IMR-90 (cell line): ENCODE results near the gene CDK5. TPM values are rescaled to one million over a fixed set of nuclear protein-coding genes. Genes with fewer than 3 reads are reported as not detected.
A peak's percentile ranks its signal among the peaks of the same experiment; 100 is the strongest.

Source experiments
- ATAC-seq: fragments of 200-7000 bp; cut with Tn5 transposase; 2 replicates; pipeline ENCODE4 v1.9.1; 2020; ENCODE audit warnings: low read depth, mild to moderate bottlenecking, moderate library complexity
- BruUV-seq: library from RNA; stranded (reverse); fragments of 400-500 nt; replicated peaks from 2 replicates; lab custom pipeline; 2021; lab: Mats Ljungman, UMichigan
- CTCF ChIA-PET: fragments of 300-600 bp; formaldehyde crosslinking; extraction: SDS; loops from one replicate; lab custom pipeline; 2021; ENCODE audit warnings: antibody characterized with exemption; lab: Yijun Ruan, JAX
- POLR2A ChIA-PET: fragments of 300-600 bp; sonication (Branson Sonifier 250); formaldehyde crosslinking; loops from one replicate; lab custom pipeline; 2022; ENCODE audit warnings: antibody characterized with exemption; ENCODE audit not compliant: unreplicated experiment; lab: Charles Lee
- DNase-seq: peaks from one replicate; pipeline ENCODE4 v3.0.0; 2013
- H2AFZ ChIP-seq: replicated peaks from 2 replicates; pipeline ENCODE3; 2013; ENCODE audit warnings: low read length, mild to moderate bottlenecking; ENCODE audit not compliant: poor library complexity
- H2AK5ac ChIP-seq: 2 replicates; pipeline ENCODE4 v1.6.1; 2013; ENCODE audit warnings: low read depth, low read length, inconsistent platforms
- H2AK9ac ChIP-seq: replicated peaks from 2 replicates; pipeline ENCODE3; 2013; ENCODE audit warnings: mild to moderate bottlenecking, low read depth, low read length, moderate library complexity; ENCODE audit not compliant: poor library complexity
- H2BK120ac ChIP-seq: 2 replicates; pipeline ENCODE4 v1.6.1; 2013; ENCODE audit warnings: low read depth, low read length, inconsistent platforms
- H2BK15ac ChIP-seq: 3 replicates; pipeline ENCODE4 v1.6.1; 2013; ENCODE audit warnings: low read depth, low read length, inconsistent platforms
- H2BK20ac ChIP-seq: 2 replicates; pipeline ENCODE4 v1.6.1; 2013; ENCODE audit warnings: low read depth, mild to moderate bottlenecking, inconsistent platforms, low read length, moderate library complexity
- H2BK5ac ChIP-seq: 2 replicates; pipeline ENCODE4 v1.6.1; 2013; ENCODE audit warnings: mild to moderate bottlenecking, low read depth, low read length, inconsistent platforms; ENCODE audit not compliant: poor library complexity, severe bottlenecking
- H3K14ac ChIP-seq: replicated peaks from 2 replicates; pipeline ENCODE4 v1.6.1; 2013; ENCODE audit warnings: low read depth, low read length, inconsistent platforms
- H3K18ac ChIP-seq: 2 replicates; pipeline ENCODE4 v1.6.1; 2013; ENCODE audit warnings: low read depth, low read length, control low read depth
- H3K23ac ChIP-seq: 2 replicates; pipeline ENCODE4 v1.6.1; 2013; ENCODE audit warnings: low read depth, low read length, inconsistent platforms
- H3K27ac ChIP-seq: 2 replicates; pipeline ENCODE4 v1.5.1; 2013; ENCODE audit warnings: mild to moderate bottlenecking, control low read depth, low read length; ENCODE audit not compliant: insufficient read depth
- H3K27me3 ChIP-seq: 2 replicates; pipeline ENCODE4 v1.6.1; 2013; ENCODE audit warnings: low read length; ENCODE audit not compliant: control insufficient read depth, insufficient read depth
- H3K36me3 ChIP-seq: 2 replicates; pipeline ENCODE4 v1.6.1; 2013; ENCODE audit warnings: low read length, mixed read lengths; ENCODE audit not compliant: control insufficient read depth, insufficient read depth
- H3K4ac ChIP-seq: 2 replicates; pipeline ENCODE4 v1.6.1; 2013; ENCODE audit warnings: low read depth, low read length, inconsistent platforms
- H3K4me1 ChIP-seq: 2 replicates; pipeline ENCODE4 v1.6.1; 2013; ENCODE audit warnings: low read length, mixed read lengths; ENCODE audit not compliant: control insufficient read depth, insufficient read depth
- H3K4me2 ChIP-seq: 2 replicates; pipeline ENCODE4 v1.6.1; 2013; ENCODE audit warnings: low read depth, mild to moderate bottlenecking, control low read depth, low read length, moderate library complexity
- H3K4me3 ChIP-seq: 2 replicates; pipeline ENCODE4 v1.5.1; 2013; ENCODE audit warnings: low read depth, mild to moderate bottlenecking, control low read depth, low read length, moderate library complexity; ENCODE audit not compliant: insufficient read depth
- H3K56ac ChIP-seq: 2 replicates; pipeline ENCODE4 v1.6.1; 2013; ENCODE audit warnings: low read length, inconsistent platforms; ENCODE audit not compliant: insufficient read depth; ENCODE audit errors: extremely low read depth
- H3K79me1 ChIP-seq, 2 experiments: 2 replicates each; pipeline ENCODE4 v1.6.1; 2013; ENCODE audit warnings: low read length in 2 of 2, inconsistent platforms in 1 of 2, low read depth in 1 of 2
- H3K9ac ChIP-seq: 2 replicates; pipeline ENCODE4 v1.6.1; 2013; ENCODE audit warnings: low read depth, low read length, control low read depth
- H3K9me1 ChIP-seq: 2 replicates; pipeline ENCODE4 v1.6.1; 2013; ENCODE audit warnings: low read length, inconsistent platforms; ENCODE audit not compliant: insufficient read depth
- H3K9me3 ChIP-seq: 2 replicates; pipeline ENCODE4 v1.6.1; 2013; ENCODE audit warnings: low read length; ENCODE audit not compliant: control insufficient read depth, insufficient read depth
- H4K20me1 ChIP-seq: 2 replicates; pipeline ENCODE4 v1.6.1; 2013; ENCODE audit warnings: low read length, inconsistent platforms; ENCODE audit not compliant: insufficient read depth
- H4K5ac ChIP-seq: 2 replicates; pipeline ENCODE4 v1.6.1; 2013; ENCODE audit warnings: mild to moderate bottlenecking, low read depth, low read length, control low read depth
- H4K8ac ChIP-seq, 2 experiments: 2 replicates each; pipeline ENCODE4 v1.6.1; 2013; ENCODE audit warnings: low read depth in 2 of 2, low read length in 2 of 2, control low read depth in 1 of 2, inconsistent platforms in 1 of 2
- H4K91ac ChIP-seq: 2 replicates; pipeline ENCODE4 v1.6.1; 2013; ENCODE audit warnings: low read depth, low read length, inconsistent platforms; ENCODE audit not compliant: insufficient read depth
- BHLHE40 ChIP-seq: fragments of 150-350 bp; IDR thresholded peaks from 2 replicates; pipeline ENCODE4 v1.6.1; 2016; ENCODE audit warnings: mild to moderate bottlenecking, low read depth, low read length
- CEBPB ChIP-seq: IDR thresholded peaks from 2 replicates; pipeline ENCODE4 v1.6.1; 2012; ENCODE audit warnings: low read depth, low read length, improper control_type of control experiment
- CHD1 ChIP-seq: IDR thresholded peaks from 2 replicates; pipeline ENCODE4 v1.6.1; 2012; ENCODE audit warnings: low read depth, low read length, improper control_type of control experiment
- FOS ChIP-seq: fragments of 150-350 bp; IDR thresholded peaks from 2 replicates; pipeline ENCODE4 v1.6.1; 2016; ENCODE audit warnings: low read depth, low read length
- MAFK ChIP-seq: IDR thresholded peaks from 2 replicates; pipeline ENCODE4 v1.6.1; 2012; ENCODE audit warnings: low read depth, low read length, improper control_type of control experiment
- MAZ ChIP-seq: IDR thresholded peaks from 2 replicates; pipeline ENCODE4 v1.6.1; 2012; ENCODE audit warnings: low read depth, mild to moderate bottlenecking, low read length, improper control_type of control experiment, moderate library complexity, borderline replicate concordance
- MXI1 ChIP-seq: IDR thresholded peaks from 2 replicates; pipeline ENCODE4 v1.6.1; 2012; ENCODE audit warnings: low read depth, mild to moderate bottlenecking, low read length, moderate library complexity, borderline replicate concordance
- NFE2L2 ChIP-seq: fragments of 150-350 bp; IDR thresholded peaks from 2 replicates; pipeline ENCODE4 v1.6.1; 2016; ENCODE audit warnings: low read depth, mild to moderate bottlenecking, low read length
- POLR2A ChIP-seq: IDR thresholded peaks from 2 replicates; pipeline ENCODE4 v1.6.1; 2012; ENCODE audit warnings: mild to moderate bottlenecking, low read depth, low read length
- RAD21 ChIP-seq: IDR thresholded peaks from 2 replicates; pipeline ENCODE4 v1.6.1; 2012; ENCODE audit warnings: low read length, improper control_type of control experiment
- RCOR1 ChIP-seq: IDR thresholded peaks from 2 replicates; pipeline ENCODE4 v1.6.1; 2012; ENCODE audit warnings: mild to moderate bottlenecking, low read length, improper control_type of control experiment; ENCODE audit not compliant: insufficient replicate concordance
- RFX5 ChIP-seq: IDR thresholded peaks from 2 replicates; pipeline ENCODE4 v1.8.0; 2012; ENCODE audit warnings: low read depth, mild to moderate bottlenecking, low read length, moderate library complexity
- SMC3 ChIP-seq: fragments of 150-350 bp; IDR thresholded peaks from 2 replicates; pipeline ENCODE4 v1.6.1; 2016; ENCODE audit warnings: low read depth, mild to moderate bottlenecking, antibody characterized with exemption, low read length, moderate library complexity
- WGBS, 2 experiments: methylation state at CpG; one replicate each; pipeline versions ENCODE4 v1.1.5 to v1.1.7; 2013; ENCODE audit warnings: missing lambda C conversion rate in 2 of 2; ENCODE audit not compliant: insufficient read length in 1 of 2; ENCODE audit errors: extremely low coverage in 2 of 2; 5-methylcytosine and 5-hydroxymethylcytosine counted together
- dilution Hi-C: fragments of 300-500 bp; cut with HindIII; formaldehyde crosslinking; loops from one replicate; pipeline ENCODE4 v1.14.3; 2018; ENCODE audit warnings: low sequenced_read_pairs; ENCODE audit not compliant: unreplicated experiment
- in situ Hi-C: fragments of 300-500 bp; cut with MboI; formaldehyde crosslinking; loops from 3 replicates; pipeline ENCODE4 v1.14.3; 2019; ENCODE audit warnings: low sequenced_read_pairs, inconsistent platforms, mixed read lengths
- intact Hi-C: fragments of 100-400 bp; cut with micrococcal nuclease; formaldehyde crosslinking; loops from 2 replicates; pipeline ENCODE4 v1.10.0; 2022
- polyA plus RNA-seq, 3 experiments: library from polyadenylated mRNA; depleted of rRNA; stranded (reverse); fragments of >200 nt; gene quantifications; 2 replicates each; pipeline ENCODE4 v1.2.3, GENCODE V29; 2012; ENCODE audit warnings: low replicate concordance in 1 of 3
- total RNA-seq: library from RNA; depleted of rRNA; stranded (reverse); fragments of >200 nt; gene quantifications from 2 replicates; pipeline ENCODE4 v1.2.3, GENCODE V29; 2012
- TF ChIP-seq, protein P1 (sequence below): fragments of 150-350 bp; IDR thresholded peaks from 2 replicates; pipeline ENCODE4 v1.6.1; 2016; ENCODE audit warnings: low read depth, mild to moderate bottlenecking, low read length, moderate library complexity, borderline replicate concordance
- TF ChIP-seq, protein P2 (sequence below): fragments of 150-350 bp; IDR thresholded peaks from 2 replicates; pipeline ENCODE4 v1.6.1; 2017; ENCODE audit warnings: mild to moderate bottlenecking, antibody characterized with exemption, low read length, low read depth

The CDK5 gene
- total and polyA plus RNA-seq, 2 of the 4 experiments (the other 2 are of a cell fraction): 22.4 to 34.8 TPM

GRCh38 chr7:151031011-151031410 lies 26.7 kb downstream of the CDK5 start:
- no peak overlapping the region for H3K4me3 ChIP-seq
- H3K4ac ChIP-seq: no peak overlapping the region
- no peak overlapping the region for H3K23ac ChIP-seq
- intact Hi-C loops: no loop called here
- ATAC-seq (no peak), DNase-seq (no peak)
- in situ Hi-C loops: no loop called here
- H4K20me1 ChIP-seq: no peaks in the 10 kb centered on the region
- H4K91ac ChIP-seq: no peak overlapping the region
- H3K27ac ChIP-seq: no peak overlapping the region
- H4K5ac ChIP-seq: no peak overlapping the region
- H2AK9ac ChIP-seq: no peak overlapping the region
- no peak overlapping the region for H2AFZ ChIP-seq
- no peak overlapping the region for H3K18ac ChIP-seq
- TSS peak; percentile 40 for BruUV-seq
- H3K79me1 ChIP-seq: peaks cover 10 to 23% of the 10 kb centered on the region in 2 experiments; a peak in 3 of 4 replicates
- no peaks in the 10 kb centered on the region for H3K9me3 ChIP-seq
- H3K4me1 ChIP-seq: no peaks in the 10 kb centered on the region
- POLR2A ChIA-PET: no interaction called here
- H3K56ac ChIP-seq: no peak overlapping the region
- no peaks in the 10 kb centered on the region for H3K27me3 ChIP-seq
- no peak overlapping the region for H2BK15ac ChIP-seq
- H3K9me1 ChIP-seq: no peaks in the 10 kb centered on the region
- TF ChIP-seq CEBPB (no peak), BHLHE40 (no peak), RFX5 (no peak), MAZ (no peak), RCOR1 (no peak), SMC3 (no peak), MAFK (no peak), RAD21 (no peak), FOS (no peak), POLR2A (no peak), NFE2L2 (no peak), CHD1 (no peak), MXI1 (no peak)
- TF ChIP-seq, protein P1, sequence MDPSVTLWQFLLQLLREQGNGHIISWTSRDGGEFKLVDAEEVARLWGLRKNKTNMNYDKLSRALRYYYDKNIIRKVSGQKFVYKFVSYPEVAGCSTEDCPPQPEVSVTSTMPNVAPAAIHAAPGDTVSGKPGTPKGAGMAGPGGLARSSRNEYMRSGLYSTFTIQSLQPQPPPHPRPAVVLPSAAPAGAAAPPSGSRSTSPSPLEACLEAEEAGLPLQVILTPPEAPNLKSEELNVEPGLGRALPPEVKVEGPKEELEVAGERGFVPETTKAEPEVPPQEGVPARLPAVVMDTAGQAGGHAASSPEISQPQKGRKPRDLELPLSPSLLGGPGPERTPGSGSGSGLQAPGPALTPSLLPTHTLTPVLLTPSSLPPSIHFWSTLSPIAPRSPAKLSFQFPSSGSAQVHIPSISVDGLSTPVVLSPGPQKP: no peak
- TF ChIP-seq, protein P2, sequence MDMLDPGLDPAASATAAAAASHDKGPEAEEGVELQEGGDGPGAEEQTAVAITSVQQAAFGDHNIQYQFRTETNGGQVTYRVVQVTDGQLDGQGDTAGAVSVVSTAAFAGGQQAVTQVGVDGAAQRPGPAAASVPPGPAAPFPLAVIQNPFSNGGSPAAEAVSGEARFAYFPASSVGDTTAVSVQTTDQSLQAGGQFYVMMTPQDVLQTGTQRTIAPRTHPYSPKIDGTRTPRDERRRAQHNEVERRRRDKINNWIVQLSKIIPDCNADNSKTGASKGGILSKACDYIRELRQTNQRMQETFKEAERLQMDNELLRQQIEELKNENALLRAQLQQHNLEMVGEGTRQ: no peak
- no peak overlapping the region for H2BK5ac ChIP-seq
- no peak overlapping the region for H4K8ac ChIP-seq
- H3K14ac ChIP-seq: no peak overlapping the region
- CTCF ChIA-PET: no interaction called here
- WGBS, 2 experiments: no CpG with 5 or more reads among the region's 4 CpGs
- H2BK120ac ChIP-seq: no peak overlapping the region
- H2BK20ac ChIP-seq: no peak overlapping the region
- dilution Hi-C loops: no loop called here
- no peak overlapping the region for H3K9ac ChIP-seq
- H2AK5ac ChIP-seq: no peak overlapping the region
- no peak overlapping the region for H3K4me2 ChIP-seq
- peaks cover 19% of the 10 kb centered on the region for H3K36me3 ChIP-seq
